Measurements from ENCODE around the gene CXCR5. TPM values are rescaled to one million over a fixed set of nuclear protein-coding genes. Genes with fewer than 3 reads are reported as not detected.

The CXCR5 gene
- total and polyA plus RNA-seq, 4 donors, result 0.06 to 0.92 TPM; not detected in 2

DNA sequence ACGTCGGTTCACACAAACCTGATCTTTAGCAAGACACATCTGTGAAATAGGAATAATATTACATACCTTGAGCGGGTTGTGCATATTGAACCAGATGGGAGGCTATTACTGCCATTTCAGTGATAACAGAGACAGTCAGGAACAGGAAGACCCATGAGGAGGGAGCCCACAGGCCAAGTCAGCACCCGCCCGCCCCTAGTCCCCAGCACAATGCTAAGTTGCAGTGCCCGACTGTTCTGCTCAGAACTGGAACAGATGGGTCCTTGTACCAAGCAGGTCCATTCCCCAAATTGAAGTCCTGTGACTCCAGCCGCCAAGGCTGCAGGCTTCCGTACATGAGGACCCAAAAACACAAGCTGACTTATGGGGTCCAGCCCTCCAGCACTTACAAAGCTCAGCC, 9.3 kb downstream of the CXCR5 start (continued):
- TF ChIP-seq, protein P1, sequence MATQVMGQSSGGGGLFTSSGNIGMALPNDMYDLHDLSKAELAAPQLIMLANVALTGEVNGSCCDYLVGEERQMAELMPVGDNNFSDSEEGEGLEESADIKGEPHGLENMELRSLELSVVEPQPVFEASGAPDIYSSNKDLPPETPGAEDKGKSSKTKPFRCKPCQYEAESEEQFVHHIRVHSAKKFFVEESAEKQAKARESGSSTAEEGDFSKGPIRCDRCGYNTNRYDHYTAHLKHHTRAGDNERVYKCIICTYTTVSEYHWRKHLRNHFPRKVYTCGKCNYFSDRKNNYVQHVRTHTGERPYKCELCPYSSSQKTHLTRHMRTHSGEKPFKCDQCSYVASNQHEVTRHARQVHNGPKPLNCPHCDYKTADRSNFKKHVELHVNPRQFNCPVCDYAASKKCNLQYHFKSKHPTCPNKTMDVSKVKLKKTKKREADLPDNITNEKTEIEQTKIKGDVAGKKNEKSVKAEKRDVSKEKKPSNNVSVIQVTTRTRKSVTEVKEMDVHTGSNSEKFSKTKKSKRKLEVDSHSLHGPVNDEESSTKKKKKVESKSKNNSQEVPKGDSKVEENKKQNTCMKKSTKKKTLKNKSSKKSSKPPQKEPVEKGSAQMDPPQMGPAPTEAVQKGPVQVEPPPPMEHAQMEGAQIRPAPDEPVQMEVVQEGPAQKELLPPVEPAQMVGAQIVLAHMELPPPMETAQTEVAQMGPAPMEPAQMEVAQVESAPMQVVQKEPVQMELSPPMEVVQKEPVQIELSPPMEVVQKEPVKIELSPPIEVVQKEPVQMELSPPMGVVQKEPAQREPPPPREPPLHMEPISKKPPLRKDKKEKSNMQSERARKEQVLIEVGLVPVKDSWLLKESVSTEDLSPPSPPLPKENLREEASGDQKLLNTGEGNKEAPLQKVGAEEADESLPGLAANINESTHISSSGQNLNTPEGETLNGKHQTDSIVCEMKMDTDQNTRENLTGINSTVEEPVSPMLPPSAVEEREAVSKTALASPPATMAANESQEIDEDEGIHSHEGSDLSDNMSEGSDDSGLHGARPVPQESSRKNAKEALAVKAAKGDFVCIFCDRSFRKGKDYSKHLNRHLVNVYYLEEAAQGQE (IDR thresholded peaks at IDR 0.05), result no peak
- TF ChIP-seq, protein P2, sequence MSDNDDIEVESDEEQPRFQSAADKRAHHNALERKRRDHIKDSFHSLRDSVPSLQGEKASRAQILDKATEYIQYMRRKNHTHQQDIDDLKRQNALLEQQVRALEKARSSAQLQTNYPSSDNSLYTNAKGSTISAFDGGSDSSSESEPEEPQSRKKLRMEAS (IDR thresholded peaks at IDR 0.05), result no peak
- TF ChIP-seq EGR1 (IDR thresholded peaks at IDR 0.05; ENCODE audit: low read depth in 2 of 2) (no peak), YY1 (IDR thresholded peaks at IDR 0.05) (no peak), RAD21 (IDR thresholded peaks at IDR 0.05) (no peak)
- TF ChIP-seq, protein P3, sequence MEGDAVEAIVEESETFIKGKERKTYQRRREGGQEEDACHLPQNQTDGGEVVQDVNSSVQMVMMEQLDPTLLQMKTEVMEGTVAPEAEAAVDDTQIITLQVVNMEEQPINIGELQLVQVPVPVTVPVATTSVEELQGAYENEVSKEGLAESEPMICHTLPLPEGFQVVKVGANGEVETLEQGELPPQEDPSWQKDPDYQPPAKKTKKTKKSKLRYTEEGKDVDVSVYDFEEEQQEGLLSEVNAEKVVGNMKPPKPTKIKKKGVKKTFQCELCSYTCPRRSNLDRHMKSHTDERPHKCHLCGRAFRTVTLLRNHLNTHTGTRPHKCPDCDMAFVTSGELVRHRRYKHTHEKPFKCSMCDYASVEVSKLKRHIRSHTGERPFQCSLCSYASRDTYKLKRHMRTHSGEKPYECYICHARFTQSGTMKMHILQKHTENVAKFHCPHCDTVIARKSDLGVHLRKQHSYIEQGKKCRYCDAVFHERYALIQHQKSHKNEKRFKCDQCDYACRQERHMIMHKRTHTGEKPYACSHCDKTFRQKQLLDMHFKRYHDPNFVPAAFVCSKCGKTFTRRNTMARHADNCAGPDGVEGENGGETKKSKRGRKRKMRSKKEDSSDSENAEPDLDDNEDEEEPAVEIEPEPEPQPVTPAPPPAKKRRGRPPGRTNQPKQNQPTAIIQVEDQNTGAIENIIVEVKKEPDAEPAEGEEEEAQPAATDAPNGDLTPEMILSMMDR (IDR thresholded peaks at IDR 0.05; ENCODE audit: low read depth, low read length, missing input control), result no peak

DNA sequence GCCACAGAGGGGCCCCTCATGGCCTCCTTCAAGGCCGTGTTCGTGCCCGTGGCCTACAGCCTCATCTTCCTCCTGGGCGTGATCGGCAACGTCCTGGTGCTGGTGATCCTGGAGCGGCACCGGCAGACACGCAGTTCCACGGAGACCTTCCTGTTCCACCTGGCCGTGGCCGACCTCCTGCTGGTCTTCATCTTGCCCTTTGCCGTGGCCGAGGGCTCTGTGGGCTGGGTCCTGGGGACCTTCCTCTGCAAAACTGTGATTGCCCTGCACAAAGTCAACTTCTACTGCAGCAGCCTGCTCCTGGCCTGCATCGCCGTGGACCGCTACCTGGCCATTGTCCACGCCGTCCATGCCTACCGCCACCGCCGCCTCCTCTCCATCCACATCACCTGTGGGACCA, 10.0 kb downstream of the CXCR5 start:
- no peak for DNase-seq (ENCODE audit: low spot score)
- Histone ChIP-seq H3K36me3 (ENCODE audit: control insufficient read depth in 4 of 4, insufficient read depth in 3 of 4, low read depth in 1 of 4, low read length in 3 of 4) (peaks cover 0 to 5% (median under 1%) of the 10 kb centered on the region in 4 donors), H3K9me3 (ENCODE audit: control insufficient read depth in 4 of 4, low read length in 3 of 4) (no peaks in the 10 kb centered on the region), H3K27me3 (ENCODE audit: control insufficient read depth in 4 of 4, insufficient read depth in 4 of 4, low read length in 3 of 4) (no peaks in the 10 kb centered on the region), H3K27ac (ENCODE audit: low read depth in 1 of 2, low read length in 2 of 2) (no peak overlapping the region), H3K9ac (ENCODE audit: low read depth in 1 of 2, low read length in 2 of 2) (no peak overlapping the region), H3K4me1 (ENCODE audit: control insufficient read depth in 4 of 4, insufficient read depth in 4 of 4, low read length in 3 of 4) (peaks cover 0 to 11% (median 5%) of the 10 kb centered on the region in 4 donors), H3K4me3 (ENCODE audit: low read depth in 1 of 3, low read length in 3 of 3) (no peak overlapping the region)
- WGBS, result 96% methylated on average over 22 of the region's 22 CpGs
- TF ChIP-seq TAF1 (conservative IDR thresholded peaks at IDR 0.05) (no peak), YY1 (IDR thresholded peaks at IDR 0.05) (no peak), HNF4G (IDR thresholded peaks at IDR 0.05) (no peak), RXRA (IDR thresholded peaks at IDR 0.05) (no peak), JUND (IDR thresholded peaks at IDR 0.05) (no peak), SP1 (IDR thresholded peaks at IDR 0.05) (no peak)
- TF ChIP-seq, protein P3 (IDR thresholded peaks at IDR 0.05; ENCODE audit: low read depth, low read length, missing input control), result no peak
- TF ChIP-seq, protein P4, sequence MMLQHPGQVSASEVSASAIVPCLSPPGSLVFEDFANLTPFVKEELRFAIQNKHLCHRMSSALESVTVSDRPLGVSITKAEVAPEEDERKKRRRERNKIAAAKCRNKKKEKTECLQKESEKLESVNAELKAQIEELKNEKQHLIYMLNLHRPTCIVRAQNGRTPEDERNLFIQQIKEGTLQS (IDR thresholded peaks at IDR 0.05), result no peak
- TF ChIP-seq, protein P5, sequence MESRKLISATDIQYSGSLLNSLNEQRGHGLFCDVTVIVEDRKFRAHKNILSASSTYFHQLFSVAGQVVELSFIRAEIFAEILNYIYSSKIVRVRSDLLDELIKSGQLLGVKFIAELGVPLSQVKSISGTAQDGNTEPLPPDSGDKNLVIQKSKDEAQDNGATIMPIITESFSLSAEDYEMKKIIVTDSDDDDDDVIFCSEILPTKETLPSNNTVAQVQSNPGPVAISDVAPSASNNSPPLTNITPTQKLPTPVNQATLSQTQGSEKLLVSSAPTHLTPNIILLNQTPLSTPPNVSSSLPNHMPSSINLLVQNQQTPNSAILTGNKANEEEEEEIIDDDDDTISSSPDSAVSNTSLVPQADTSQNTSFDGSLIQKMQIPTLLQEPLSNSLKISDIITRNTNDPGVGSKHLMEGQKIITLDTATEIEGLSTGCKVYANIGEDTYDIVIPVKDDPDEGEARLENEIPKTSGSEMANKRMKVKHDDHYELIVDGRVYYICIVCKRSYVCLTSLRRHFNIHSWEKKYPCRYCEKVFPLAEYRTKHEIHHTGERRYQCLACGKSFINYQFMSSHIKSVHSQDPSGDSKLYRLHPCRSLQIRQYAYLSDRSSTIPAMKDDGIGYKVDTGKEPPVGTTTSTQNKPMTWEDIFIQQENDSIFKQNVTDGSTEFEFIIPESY (IDR thresholded peaks at IDR 0.05), result no peak
- TF ChIP-seq, protein P1 (IDR thresholded peaks at IDR 0.05), result no peak

Measured in liver (tissue), 9 donors.